HepG2 (cell line): ENCODE measurements around the gene GPR137. TPM values are rescaled to one million over a fixed set of nuclear protein-coding genes. Genes with fewer than 3 reads are reported as not detected.

Experiments
- BCLAF1 ChIP-seq: fragments of 450-650 bp; IDR thresholded peaks from 2 replicates; pipeline ENCODE4 v1.6.1; 2017; ENCODE audit warnings: mild to moderate bottlenecking
- ESRRA ChIP-seq: sonication (generic); formaldehyde crosslinking; IDR thresholded peaks from 2 replicates; pipeline ENCODE4 v1.5.1; 2020; ENCODE audit warnings: mild to moderate bottlenecking, low read depth, missing genetic modification reagents
- HOXA9 ChIP-seq: sonication (generic); formaldehyde crosslinking; IDR thresholded peaks from 2 replicates; pipeline ENCODE4 v1.8.1; 2022; ENCODE audit warnings: missing genetic modification reagents, mild to moderate bottlenecking, moderate library complexity, borderline replicate concordance
- KDM1A ChIP-seq: IDR thresholded peaks from 2 replicates; pipeline ENCODE4 v1.6.1; 2016; ENCODE audit warnings: missing compliant biosample characterization
- SKI ChIP-seq: fragments of 450-650 bp; IDR thresholded peaks from one replicate; pipeline ENCODE4 v1.6.1; 2018; ENCODE audit warnings: mild to moderate bottlenecking; ENCODE audit not compliant: partially characterized antibody
- TRAFD1 ChIP-seq: sonication (generic); formaldehyde crosslinking; IDR thresholded peaks from 2 replicates; pipeline ENCODE4 v1.5.1; 2020; ENCODE audit warnings: missing genetic modification reagents, mild to moderate bottlenecking, borderline replicate concordance
- ZFX ChIP-seq: sonication (generic); formaldehyde crosslinking; IDR thresholded peaks from 2 replicates; pipeline ENCODE4 v1.4.0; 2020; ENCODE audit warnings: mild to moderate bottlenecking, low read depth, missing genetic modification reagents, moderate library complexity
- ZNF224 ChIP-seq: sonication (generic); formaldehyde crosslinking; IDR thresholded peaks from 2 replicates; pipeline ENCODE4 v1.5.0; 2020; ENCODE audit warnings: mild to moderate bottlenecking, missing genetic modification reagents
- ZNF451 ChIP-seq: sonication (generic); formaldehyde crosslinking; IDR thresholded peaks from 2 replicates; pipeline ENCODE4 v1.5.0; 2020; ENCODE audit warnings: mild to moderate bottlenecking, missing genetic modification reagents
- ZNF512B ChIP-seq: sonication (generic); formaldehyde crosslinking; IDR thresholded peaks from 2 replicates; pipeline ENCODE4 v1.5.1; 2020; ENCODE audit warnings: missing genetic modification reagents, mild to moderate bottlenecking, borderline replicate concordance
- ZNF547 ChIP-seq: sonication (generic); formaldehyde crosslinking; IDR thresholded peaks from 2 replicates; pipeline ENCODE4 v1.5.1; 2020; ENCODE audit warnings: mild to moderate bottlenecking, missing genetic modification reagents
- polyA plus RNA-seq, 8 experiments: library from polyadenylated mRNA; depleted of rRNA in 3 of 8; stranded (reverse) in 7 of 8; unstranded in 1 of 8; fragments of >200 nt; fragmentation: Illumina TruSeq in 4 of 8; extraction: Trizol in 4 of 8; gene quantifications; 2 replicates each; pipeline versions ENCODE4 v1.2.1 to v1.2.3, GENCODE V29; 2011 to 2016; ENCODE audit warnings: low read depth in 4 of 8, missing spikeins in 1 of 8, mixed read lengths in 1 of 8; ENCODE audit not compliant: insufficient read depth in 1 of 8
- total RNA-seq, 5 experiments: library from RNA; depleted of rRNA; stranded (reverse); fragments of >200 nt; fragmentation: Illumina TruSeq; extraction: Trizol; gene quantifications; 2 replicates each; pipeline ENCODE4 v1.2.3, GENCODE V29; 2016; ENCODE audit warnings: low read depth in 1 of 5
- TF ChIP-seq, protein P1 (sequence below), 2 experiments: sonication (generic) in 1 of 2; formaldehyde crosslinking in 1 of 2; IDR thresholded peaks; 2 replicates each; pipeline versions ENCODE4 v1.5.1 to v1.6.1; 2011 to 2020; ENCODE audit warnings: borderline replicate concordance in 1 of 2, low read depth in 1 of 2, low read length in 1 of 2, mild to moderate bottlenecking in 1 of 2, missing genetic modification reagents in 1 of 2, moderate library complexity in 1 of 2
- TF ChIP-seq, protein P2 (sequence below): sonication (generic); formaldehyde crosslinking; IDR thresholded peaks from 2 replicates; pipeline ENCODE4 v1.8.1; 2023; ENCODE audit warnings: mild to moderate bottlenecking, missing genetic modification reagents
- TF ChIP-seq, protein P3 (sequence below): sonication (generic); formaldehyde crosslinking; IDR thresholded peaks from 2 replicates; pipeline ENCODE4 v1.5.0; 2020; ENCODE audit warnings: missing genetic modification reagents

Gene GPR137
- total and polyA plus RNA-seq, 2 of the 13 experiments (the other 11 are each of a cell fraction or from before 2014, with no cell fraction given) = 8.5 to 13.2 TPM

DNA sequence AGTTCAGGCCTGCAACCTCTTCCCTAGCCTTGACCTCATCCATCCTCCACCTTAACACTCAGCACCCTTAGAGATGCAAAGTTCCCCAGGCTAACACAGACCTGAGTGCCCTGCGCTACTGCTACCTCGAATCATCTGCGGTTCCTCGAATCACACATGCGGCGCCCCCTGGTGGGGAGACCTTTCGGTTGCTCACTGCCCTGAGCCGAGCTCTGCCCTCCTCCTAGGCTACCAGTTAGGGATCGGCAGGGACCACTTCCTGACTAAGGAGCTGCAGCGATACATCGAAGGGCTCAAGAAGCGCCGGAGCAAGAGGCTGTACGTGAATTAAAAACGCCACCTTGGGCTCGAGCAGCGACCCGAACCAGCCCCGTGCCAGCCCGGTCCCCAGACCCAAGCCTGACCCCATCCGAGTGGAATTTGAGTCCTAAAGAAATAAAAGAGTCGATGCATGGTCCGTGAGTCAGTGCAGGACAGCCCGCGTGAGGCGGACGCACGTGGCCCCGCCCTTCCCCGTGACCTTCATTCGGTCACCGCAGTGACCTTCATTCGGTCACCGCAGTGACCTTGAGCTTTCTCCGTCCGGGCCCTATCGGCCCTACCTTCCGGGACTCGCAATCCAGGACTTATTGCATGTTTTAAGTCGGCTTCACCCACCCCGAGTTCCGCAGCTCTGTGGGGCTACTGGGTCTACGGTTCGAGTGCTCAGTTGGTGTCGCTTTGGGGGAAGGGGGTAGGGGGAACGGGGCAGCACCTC lies 18.8 kb downstream of the GPR137 start (continued):
- TF ChIP-seq ESRRA (CRISPR knock-in tag) (peak; percentile 100), ZFX (no peak; the same call in 1 of the 2 replicates), HOXA9 (CRISPR knock-in tag) (no peak), TRAFD1 (CRISPR knock-in tag) (no peak), ZNF451 (CRISPR knock-in tag) (no peak), SKI (no peak), ZNF512B (CRISPR knock-in tag) (no peak), ZNF224 (CRISPR knock-in tag) (no peak), KDM1A (CRISPR knock-in tag) (no peak), BCLAF1 (no peak), ZNF547 (CRISPR knock-in tag) (no peak)
- TF ChIP-seq, protein P1, sequence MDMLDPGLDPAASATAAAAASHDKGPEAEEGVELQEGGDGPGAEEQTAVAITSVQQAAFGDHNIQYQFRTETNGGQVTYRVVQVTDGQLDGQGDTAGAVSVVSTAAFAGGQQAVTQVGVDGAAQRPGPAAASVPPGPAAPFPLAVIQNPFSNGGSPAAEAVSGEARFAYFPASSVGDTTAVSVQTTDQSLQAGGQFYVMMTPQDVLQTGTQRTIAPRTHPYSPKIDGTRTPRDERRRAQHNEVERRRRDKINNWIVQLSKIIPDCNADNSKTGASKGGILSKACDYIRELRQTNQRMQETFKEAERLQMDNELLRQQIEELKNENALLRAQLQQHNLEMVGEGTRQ (IDR thresholded peaks at IDR 0.05; ENCODE audit: low read depth, low read length) = no peak
- TF ChIP-seq, protein P1 (CRISPR knock-in tag; IDR thresholded peaks at IDR 0.05; ENCODE audit: borderline replicate concordance) = no peak
- TF ChIP-seq, protein P2, sequence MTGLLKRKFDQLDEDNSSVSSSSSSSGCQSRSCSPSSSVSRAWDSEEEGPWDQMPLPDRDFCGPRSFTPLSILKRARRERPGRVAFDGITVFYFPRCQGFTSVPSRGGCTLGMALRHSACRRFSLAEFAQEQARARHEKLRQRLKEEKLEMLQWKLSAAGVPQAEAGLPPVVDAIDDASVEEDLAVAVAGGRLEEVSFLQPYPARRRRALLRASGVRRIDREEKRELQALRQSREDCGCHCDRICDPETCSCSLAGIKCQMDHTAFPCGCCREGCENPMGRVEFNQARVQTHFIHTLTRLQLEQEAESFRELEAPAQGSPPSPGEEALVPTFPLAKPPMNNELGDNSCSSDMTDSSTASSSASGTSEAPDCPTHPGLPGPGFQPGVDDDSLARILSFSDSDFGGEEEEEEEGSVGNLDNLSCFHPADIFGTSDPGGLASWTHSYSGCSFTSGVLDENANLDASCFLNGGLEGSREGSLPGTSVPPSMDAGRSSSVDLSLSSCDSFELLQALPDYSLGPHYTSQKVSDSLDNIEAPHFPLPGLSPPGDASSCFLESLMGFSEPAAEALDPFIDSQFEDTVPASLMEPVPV (CRISPR knock-in tag) = peak; percentile 61; the same call in 1 of the 2 replicates
- TF ChIP-seq, protein P3, sequence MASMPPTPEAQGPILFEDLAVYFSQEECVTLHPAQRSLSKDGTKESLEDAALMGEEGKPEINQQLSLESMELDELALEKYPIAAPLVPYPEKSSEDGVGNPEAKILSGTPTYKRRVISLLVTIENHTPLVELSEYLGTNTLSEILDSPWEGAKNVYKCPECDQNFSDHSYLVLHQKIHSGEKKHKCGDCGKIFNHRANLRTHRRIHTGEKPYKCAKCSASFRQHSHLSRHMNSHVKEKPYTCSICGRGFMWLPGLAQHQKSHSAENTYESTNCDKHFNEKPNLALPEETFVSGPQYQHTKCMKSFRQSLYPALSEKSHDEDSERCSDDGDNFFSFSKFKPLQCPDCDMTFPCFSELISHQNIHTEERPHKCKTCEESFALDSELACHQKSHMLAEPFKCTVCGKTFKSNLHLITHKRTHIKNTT (CRISPR knock-in tag) = no peak
